ENCODE data around the gene TPRA1.

Gene TPRA1

DNA sequence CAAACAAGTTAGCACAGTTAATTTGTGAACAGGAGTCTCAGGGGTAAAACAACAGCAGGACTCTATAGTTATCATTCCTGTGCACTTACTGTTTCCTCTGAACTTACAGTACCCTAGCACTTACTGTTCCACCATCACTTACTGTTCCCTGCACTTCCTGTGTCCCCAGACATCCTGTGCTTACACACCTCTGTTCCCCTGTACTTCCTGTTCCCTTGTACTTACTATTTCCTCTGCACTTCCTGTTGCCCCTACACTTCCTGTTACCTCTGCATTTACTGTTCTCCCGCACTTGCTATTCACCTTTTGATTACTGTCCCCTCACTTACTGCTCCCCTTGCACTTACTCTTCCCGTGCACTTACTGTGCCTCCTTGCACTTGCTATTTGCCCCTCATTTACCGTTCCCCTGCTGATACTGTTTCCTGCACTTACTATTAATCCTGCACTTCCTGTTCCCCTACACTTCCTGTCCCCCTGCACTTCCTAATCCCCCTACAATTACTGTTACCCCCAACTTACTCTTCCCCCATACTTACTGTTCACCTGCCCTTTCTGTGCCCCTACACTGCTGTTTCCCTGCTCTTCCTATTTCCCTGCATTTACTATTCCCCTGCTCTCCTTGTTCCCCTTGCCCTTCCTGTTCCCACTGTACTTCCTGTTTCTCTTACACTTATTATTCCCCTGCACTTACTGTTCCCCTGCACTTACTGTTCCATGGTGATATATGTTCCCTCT is 30.3 kb downstream of the TPRA1 start:
- DNase-seq (ENCODE audit: low spot score) = peak; percentile 61

DNA sequence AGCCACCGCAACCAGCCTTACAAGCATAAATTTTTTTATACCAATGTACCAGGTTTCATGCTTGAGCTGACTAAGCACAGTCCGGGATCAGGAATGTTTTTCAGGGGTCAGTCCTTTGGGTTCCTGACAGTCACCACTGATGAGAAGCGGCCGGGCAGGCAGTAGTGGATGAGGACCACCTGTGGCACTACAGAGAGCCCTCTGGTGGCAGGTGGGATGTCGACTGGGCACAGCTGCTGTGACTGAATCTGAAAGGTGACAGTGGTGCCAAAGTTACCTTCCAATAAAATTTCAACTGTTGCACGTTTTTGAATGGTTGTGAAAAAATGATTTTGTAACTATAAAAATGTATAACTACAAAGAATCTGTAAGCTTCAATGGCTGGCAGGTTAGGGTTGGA is 34.0 kb downstream of the TPRA1 start:
- DNase-seq (ENCODE audit: low spot score) = no peak

DNA sequence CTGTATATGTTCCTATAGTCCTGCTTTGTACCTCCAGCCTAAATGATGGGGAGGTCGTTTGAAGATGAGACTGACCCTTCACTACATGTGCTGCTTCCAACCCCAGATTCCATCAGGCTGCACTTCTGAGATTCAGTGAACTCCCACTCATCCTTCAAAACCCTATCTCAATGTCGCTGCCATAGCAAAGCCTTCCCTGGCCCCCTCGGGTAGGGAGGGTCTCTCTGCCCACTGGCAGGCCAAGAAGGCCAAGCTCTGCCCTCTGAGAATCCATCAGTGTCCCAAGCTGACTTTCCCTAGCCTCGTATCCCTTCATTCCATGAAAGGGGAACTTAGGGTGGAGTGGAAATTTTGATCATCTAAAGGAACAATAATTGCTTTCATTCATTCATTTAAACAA is 35.4 kb downstream of the TPRA1 start:
- no peak for DNase-seq (ENCODE audit: low spot score)

DNA sequence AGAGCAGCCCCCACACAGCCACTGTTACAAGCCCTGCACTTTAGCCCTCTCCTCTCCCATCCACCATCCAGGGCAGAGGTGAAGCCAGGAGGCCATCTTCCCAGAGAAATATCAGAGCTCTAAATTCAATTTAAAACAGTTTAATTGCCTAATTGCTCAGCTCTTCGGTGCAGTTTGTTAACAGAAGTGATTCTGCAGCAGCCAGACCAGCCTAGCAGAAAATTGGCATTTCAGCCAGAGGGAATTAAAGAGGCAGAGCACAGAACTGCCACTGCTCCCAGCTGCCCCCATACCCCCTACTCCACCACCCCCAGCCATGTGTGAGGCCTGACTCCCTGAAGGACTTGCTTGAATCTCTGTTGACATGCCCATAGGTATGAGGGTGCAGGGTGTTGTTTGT is 38.5 kb downstream of the TPRA1 start:
- no peak for DNase-seq (ENCODE audit: low spot score)

DNA sequence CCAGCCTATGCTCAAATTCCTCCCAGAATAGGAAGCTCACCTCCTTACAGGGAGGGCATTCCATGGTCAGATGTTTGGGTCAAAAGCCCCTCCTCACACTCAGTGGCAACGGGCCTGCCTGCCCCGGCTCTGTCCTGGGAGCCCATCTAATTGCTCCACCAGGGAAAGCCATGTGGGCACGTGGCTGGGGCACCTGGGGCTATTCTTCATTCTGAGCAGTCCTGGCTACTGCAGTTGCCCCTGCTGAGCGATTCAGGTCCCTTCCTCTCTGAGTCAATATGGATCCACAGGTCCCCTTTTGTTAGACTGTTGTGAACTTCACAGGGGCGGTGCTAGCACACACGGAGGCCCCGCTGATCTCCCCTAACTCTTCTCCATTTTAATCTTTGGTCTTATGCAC is 39.4 kb downstream of the TPRA1 start:
- no peak for DNase-seq (ENCODE audit: low spot score)

DNA sequence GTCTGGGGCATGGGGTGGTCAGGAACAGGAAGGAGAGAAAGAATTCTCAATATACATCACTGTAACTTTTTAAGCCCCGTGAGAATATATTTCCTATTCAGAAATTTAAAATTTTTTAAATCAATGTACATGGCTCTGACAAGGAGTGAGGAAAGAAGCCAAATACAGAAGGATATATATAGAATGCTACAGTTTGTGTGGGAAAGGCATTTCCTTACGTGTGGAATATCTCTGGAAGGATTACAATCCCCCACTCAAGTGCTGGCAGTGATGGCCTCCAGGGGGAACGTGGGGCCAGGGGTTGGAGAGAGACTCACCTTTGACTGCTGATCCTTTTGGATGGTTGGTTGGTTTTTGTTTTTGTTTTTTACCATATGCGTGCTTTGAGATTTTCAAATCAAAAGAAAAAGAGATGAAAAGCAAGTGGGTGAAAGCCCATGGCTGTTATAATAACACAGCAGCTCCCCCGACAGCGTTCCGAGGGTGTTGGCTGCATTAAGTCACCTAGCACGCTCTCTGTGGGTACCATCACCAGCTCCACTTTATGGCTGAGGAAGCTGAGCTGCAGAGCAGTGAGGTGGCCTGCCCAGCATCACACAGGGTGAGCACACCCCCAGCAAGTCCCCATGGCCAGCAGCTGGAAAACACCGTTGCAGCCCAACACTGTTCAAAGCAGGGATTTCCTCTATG is 39.9 kb downstream of the TPRA1 start:
- DNase-seq (ENCODE audit: low spot score) = no peak

DNA sequence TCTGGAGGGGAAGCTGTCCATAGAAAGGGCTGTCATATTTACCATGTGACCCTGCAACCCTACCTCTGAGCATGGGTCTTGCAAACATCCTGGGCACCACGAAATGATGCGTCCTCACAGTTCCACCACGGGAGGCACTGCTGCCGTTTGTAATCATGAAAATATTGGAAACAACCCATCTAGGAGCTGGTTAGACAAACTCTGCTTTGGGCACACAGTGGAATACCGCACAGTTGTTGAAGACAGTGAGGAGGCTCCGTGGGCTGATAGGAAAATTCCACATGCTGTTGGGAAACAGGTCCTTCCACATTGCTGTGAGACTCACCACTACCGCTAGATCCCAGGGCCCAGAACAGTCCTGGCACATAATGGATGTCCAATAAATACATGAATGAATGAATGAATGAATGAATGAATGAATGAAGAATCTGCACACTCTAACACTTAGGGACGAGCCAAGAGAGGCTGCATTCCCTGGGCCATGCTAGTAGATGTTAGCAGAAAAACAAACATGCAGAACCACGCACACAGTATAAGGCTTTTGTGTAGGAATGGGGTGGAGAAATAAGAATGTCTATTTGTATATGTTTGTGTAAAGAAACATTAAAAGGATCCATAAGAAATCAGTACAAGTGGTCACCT is 40.6 kb downstream of the TPRA1 start:
- DNase-seq (ENCODE audit: low spot score) = no peak

DNA sequence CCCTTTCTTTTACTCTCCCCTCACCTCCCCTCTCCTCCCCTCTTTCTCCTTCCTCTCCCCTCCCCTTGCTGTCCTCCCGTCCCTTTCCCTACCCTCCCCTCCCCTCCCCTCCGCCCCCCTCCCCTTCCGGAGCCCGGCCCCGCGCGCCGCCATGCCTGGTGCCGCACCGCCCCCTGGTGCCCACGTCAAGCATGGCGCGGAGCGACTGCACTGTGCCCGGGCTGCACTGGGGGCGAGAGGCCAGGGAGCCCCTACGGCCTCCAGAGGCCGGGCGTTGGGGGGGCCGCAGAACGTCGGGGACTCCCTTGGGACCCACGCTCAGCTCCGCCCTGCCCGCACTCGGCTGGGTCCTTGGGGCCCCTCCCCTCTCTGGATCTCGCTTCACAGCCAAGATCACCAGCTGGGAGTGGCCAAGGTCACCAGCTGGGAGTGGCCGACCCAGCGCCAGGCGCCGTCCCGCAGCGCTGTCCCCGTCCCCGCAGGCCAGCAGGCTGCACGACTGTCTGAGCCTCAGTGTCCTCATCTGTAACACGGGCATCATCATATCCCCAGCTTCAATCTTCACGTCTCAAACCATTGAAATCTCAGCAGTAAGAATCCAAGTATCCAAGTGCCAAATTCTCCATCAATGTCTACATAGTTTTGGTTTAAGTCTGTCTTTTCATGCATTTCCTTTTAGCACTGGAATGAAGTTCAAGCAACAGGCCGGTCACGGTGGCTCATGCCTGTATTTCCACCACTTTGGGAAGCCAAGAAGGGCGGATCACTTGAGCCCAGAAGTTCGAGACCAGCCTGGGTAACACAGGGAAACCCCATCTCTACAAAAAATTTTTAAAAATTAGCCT is 42.5 kb downstream of the TPRA1 start:
- peak; percentile 66 for DNase-seq (ENCODE audit: low spot score)

DNA sequence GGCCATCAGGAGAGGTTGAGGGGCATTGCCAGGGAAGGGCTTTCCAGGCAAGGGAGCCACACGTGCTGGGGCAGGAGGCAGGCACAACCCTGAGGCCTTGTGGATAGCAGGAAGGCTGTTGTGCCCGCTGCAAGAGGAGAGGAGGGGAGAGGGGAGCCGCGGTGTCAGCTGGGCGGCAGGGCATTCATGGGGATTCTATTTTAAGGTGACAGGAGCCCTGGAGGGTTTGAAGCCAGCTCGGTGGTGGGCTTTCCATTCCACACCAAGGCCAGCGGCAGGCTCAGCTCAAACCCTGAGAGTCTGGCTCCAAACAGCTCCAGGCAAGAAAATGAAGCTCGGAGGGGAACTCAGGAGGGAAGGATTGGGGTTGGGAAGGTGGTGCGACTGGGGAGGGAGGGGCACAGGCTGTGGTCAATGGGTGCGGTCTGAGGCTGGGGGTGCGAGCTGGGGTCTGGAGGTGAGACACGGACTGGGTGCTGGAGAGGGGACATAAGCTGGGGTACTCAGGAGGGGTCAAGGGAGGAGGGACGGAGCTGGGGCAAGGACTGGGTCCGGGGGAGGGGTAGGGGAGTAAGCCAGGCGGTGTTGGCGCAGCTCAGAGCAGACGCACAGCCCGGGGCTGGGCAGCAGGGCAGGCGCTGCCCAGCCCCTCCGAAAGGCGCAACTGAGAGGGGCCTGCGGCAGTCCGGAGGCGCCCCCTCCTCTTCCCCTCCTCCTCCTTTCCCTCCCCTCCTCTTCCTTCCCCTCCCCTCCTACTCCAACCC is 43.4 kb downstream of the TPRA1 start:
- DNase-seq (ENCODE audit: low spot score) = no peak

DNA sequence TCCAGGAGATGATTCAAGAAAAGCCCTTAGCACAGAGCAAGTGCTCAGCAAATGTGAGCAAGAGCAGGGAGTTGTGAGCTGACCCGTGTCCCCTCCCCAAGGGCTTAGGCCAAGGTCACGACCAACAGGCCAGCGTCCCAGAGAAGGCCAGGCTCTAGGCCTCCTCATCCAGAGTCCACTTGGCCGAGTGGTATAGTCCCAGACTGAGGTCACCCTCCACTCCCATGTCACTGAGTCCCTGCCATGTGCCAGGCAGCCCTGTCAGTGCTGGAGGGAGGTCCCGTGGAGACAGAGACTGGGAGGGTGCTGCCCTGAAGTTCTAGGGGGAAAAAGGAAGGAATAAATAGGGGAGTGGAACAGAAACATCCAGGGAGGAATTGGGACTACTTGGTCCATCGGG is 44.0 kb downstream of the TPRA1 start:
- no peak for DNase-seq (ENCODE audit: low spot score)

DNA sequence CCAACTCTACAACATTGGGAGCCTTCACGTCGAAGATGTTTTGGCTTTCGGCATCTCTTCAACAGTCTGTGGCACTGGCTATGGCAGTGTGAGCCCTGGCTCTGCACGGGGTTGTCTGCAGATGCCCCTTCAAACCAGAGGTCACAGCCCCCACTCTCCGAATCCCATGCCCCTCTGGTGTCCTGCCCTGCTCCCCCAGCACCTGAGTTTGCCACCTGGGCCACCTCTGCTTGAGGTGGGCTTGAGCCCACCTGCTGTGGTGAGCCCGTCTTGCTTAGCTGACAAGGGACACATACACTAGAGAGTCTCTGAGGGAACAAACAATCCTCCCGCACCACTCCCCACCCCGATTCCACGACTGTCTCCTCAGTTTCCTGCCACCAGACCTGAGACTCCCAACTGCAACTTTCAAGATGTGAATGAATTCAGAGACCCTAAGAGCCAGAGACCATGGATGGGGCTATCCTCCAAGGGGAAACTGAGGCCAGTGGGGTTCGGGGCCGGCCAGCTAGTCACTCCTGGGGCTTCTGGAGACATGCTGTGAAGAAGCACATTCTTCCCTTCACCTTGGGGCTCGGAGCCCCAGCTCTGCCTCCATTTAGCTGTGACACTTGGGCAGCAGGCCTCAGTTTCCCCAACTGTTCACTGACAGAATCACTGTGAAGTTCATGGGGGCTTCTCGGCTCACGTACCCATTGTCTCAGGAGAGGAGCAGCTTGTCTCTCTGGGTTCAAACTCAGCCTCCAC is 44.6 kb downstream of the TPRA1 start:
- no peak for DNase-seq (ENCODE audit: low spot score)

DNA sequence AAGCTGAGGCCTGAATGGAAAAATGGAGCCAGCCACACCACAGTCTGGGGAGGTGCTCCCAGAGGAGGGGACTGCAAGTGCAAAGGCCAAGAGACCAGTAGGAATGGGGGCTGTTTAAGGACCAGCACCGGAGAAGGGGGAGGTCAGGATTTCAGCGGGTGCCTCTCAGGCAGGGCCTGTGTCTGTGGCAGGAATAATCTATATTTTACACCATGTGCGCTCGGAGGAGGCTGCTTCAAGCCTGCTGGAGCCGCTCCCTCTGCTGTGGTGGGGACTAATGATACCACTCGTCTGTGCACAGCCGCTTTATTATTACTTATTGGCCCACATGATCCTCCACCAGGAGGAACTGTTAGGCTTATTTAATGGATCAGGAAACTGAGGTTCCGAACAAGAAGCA is 45.3 kb downstream of the TPRA1 start:
- DNase-seq (ENCODE audit: low spot score) = no peak

DNA sequence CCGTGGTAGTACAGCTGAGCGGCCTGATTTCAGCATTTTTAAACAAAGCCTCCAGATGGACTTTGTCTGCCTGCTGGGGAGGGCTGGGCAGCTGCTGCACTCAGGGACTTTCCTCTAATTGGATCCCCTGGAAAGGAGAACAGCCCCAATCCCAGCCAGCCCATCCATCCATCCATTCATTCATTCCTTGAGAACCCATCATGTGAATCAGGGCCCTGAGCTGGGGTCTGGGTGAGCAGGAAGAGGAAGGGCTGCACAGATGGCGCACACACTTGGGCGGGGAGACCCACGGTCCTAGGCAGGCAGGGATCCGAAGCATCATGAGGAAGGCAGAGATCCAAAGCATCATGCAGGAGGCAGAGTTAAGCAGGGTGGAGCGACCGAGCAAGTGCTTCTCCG is 45.7 kb downstream of the TPRA1 start:
- DNase-seq (ENCODE audit: low spot score) = no peak

DNA sequence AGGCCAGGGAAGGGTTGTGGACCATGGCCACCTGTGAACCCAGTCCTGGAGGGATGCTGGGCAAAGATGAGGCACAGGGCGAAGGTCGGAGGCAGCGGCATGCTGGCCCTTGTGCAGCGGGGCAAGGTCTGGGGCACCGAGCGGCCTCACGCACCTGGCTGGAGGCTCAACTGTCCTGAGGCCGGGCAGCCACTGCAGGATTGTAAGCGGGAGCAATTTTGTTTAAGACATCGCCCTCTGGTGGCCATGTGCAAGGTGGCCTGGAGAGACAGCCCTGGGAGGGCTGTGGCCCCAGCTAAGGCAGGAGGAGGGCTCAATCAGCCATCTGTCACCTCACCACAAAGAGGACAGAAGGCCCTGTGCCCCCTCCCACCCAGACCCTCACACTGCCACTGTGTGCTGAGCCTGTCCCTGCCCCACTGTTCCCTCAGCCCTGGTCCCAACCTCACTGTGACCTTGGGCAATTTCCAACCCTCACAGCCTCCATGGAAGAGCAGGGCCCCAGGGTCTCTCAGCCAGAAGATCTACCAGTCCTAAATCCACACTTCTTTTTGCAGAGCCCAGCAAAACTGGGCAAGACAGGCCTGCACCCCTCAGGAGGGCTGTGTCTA is 46.2 kb downstream of the TPRA1 start:
- peak; percentile 76 for DNase-seq (ENCODE audit: low spot score)

DNA sequence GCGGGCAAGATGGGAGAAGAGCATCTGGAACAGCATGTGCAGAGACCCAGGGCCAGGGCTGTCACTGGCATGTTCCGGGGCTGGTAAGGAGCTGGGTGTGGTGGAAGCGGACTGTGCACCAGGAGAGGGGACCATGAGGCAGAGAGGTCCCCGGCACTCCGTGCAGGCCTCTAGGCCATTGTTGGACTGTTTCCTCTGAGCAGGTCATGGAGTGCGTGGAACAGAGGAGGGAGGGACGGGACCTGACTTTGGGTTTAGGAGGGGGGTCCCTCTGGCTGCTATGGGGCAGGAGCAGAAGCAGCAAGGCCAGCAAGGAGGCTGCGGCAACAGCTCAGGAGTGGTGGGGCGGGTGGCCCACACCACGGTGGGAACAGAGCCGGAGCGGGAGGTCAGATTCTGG is 47.1 kb downstream of the TPRA1 start:
- no peak for DNase-seq (ENCODE audit: low spot score)

DNA sequence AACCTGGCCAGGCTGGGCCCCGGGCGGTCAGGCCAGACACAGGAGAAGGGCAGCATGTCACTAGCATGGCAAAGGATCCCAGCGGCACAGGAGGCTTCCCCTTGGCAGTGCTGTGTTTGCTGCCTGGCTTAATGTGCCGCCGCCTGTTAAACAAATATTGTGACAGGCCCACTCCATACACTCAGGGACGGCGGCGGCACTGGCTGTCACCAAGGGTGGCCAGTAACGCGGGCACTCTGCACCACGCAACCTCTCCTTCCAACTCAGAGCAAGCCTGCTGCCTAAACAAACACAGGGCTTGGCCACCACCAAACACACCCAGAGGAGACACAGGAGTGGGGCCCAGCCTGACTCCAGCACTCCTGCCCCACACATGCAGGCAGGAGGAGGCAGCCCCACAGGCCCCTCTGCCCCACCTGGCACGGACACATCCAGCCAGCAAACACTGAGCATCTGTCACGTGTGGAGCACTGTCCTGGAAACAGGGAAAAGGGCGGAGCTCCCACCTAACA is 48.0 kb downstream of the TPRA1 start:
- DNase-seq (ENCODE audit: low spot score) = no peak

DNA sequence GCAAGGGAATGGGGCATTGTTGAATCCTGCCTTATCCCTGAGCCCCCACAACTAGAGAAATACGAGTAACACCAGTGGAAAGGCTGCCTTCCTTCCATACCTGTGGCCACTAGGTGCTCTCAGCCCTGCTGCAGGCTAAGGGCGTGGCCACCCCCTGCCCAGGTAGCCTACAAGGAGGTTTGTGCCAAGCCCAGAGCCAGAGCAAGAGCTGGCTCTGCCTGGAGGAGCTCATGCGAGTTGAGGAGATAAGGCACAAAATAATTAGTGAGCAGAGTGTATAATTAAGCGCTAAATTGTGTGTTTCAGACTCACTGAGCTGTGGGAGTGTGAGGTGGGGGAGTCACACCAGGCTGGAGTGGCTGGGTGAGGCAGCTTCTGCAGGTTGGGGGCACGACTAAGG is 49.2 kb downstream of the TPRA1 start:
- DNase-seq (ENCODE audit: low spot score) = no peak

DNA sequence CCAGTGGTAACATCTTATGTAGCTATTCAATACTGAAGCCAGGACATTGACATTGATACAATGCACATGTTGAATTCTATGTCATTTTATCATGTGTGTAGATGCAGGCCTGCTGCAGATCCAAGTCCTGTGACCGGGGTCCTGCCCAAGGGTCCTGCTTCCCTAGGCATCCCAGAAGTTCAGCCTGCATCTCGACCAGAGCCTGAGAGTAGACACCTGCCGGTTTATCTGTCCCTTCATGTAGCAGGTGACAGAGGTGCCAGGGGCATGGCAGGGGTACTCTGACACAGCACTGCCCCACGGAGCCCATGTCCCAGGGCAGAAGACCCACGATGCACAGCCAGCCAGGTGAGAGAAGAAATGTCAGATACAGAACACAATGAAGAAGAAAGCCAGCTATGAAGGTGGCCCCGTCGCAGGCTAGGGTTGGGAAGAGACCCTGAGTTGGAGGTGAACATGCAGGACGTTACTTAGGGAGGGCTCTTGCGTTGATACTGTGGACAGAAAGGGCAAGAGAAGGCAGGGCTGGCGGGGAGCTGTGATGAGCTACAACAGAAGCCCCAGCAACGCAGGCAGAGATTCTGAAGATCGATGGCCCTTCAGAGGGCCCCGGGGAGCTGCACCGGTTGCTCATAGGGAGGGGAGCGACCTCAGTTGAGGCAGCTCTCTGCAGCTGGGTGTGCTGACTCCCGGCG is 51.0 kb downstream of the TPRA1 start:
- DNase-seq (ENCODE audit: low spot score) = no peak

DNA sequence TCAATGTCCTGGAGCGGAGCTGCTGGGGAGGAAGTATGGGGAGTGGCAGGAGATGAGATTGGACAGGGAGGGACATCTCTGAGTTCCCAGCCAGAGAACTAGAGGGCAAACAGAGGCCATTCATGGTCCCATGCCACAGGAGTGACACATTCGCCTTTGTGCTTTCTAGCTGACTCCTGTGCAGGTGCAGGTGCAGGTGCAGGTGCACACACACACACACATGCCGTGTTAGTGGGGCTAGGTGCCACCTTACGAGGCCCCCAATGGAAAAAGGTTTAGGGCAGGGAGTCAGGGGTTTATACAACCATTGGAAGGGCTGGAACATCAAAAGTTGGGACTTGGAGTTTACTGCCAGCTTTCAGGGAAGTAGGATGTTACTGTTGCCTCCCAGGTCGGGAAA is 52.0 kb downstream of the TPRA1 start:
- DNase-seq (ENCODE audit: low spot score) = no peak

All from RKO (cell line).